DND-41 (cell line): Measurements from ENCODE around the gene WDFY4.

Experiments used
- ATAC-seq: fragments of 200-7000 bp; cut with Tn5 transposase; 3 replicates; pipeline ENCODE4 v1.9.1; 2021; ENCODE audit warnings: low read depth; ENCODE audit not compliant: insufficient read depth
- DNase-seq: peaks from one replicate; pipeline ENCODE4 v3.0.0-alpha.2; 2020
- H2AFZ ChIP-seq: 2 replicates; pipeline ENCODE4 v1.6.0; 2012; ENCODE audit warnings: low read depth, low read length
- H3K27ac ChIP-seq: 2 replicates; pipeline ENCODE4 v1.5.1; 2012; ENCODE audit warnings: low read length, inconsistent platforms
- H3K27me3 ChIP-seq: fragments of 200-600 bp; sonication (generic); 2 replicates; pipeline ENCODE4 v1.6.0; 2012; ENCODE audit warnings: low read length, mild to moderate bottlenecking, inconsistent platforms; ENCODE audit not compliant: insufficient read depth, poor library complexity
- H3K36me3 ChIP-seq: 2 replicates; pipeline ENCODE4 v1.5.1; 2012; ENCODE audit warnings: low read length, inconsistent platforms; ENCODE audit not compliant: insufficient read depth
- H3K4me1 ChIP-seq: 2 replicates; pipeline ENCODE4 v1.5.1; 2012; ENCODE audit warnings: mild to moderate bottlenecking, low read length; ENCODE audit not compliant: insufficient read depth
- H3K4me2 ChIP-seq: 2 replicates; pipeline ENCODE4 v1.6.0; 2012; ENCODE audit warnings: mild to moderate bottlenecking, moderate library complexity, low read length, inconsistent platforms; ENCODE audit not compliant: insufficient read depth
- H3K4me3 ChIP-seq, 2 experiments: fragments of 200-600 bp in 1 of 2; shearing (Covaris generic) in 1 of 2; 2 replicates each; pipeline ENCODE4 v1.5.1; 2012 to 2016; ENCODE audit warnings: inconsistent platforms in 2 of 2, low read length in 2 of 2, mild to moderate bottlenecking in 2 of 2, low read depth in 1 of 2, moderate library complexity in 1 of 2
- H3K79me2 ChIP-seq: 2 replicates; pipeline ENCODE4 v1.6.0; 2012; ENCODE audit warnings: low read length, inconsistent platforms; ENCODE audit not compliant: insufficient read depth
- H3K9ac ChIP-seq: 2 replicates; pipeline ENCODE4 v1.6.0; 2012; ENCODE audit warnings: low read depth, mild to moderate bottlenecking, inconsistent platforms, low read length, moderate library complexity
- H3K9me3 ChIP-seq: 2 replicates; pipeline ENCODE4 v1.5.1; 2012; ENCODE audit warnings: low read length, moderate library complexity, mild to moderate bottlenecking, inconsistent platforms; ENCODE audit not compliant: insufficient read depth, severe bottlenecking
- H4K20me1 ChIP-seq: 2 replicates; pipeline ENCODE4 v1.6.0; 2012; ENCODE audit warnings: low read length; ENCODE audit not compliant: insufficient read depth
- CTCF ChIP-seq: IDR thresholded peaks from 2 replicates; pipeline ENCODE4 v1.5.1; 2012; ENCODE audit warnings: borderline replicate concordance, low read length, moderate library complexity, mild to moderate bottlenecking; ENCODE audit not compliant: poor library complexity, severe bottlenecking; ENCODE audit errors: extremely low read depth
- EZH2 ChIP-seq: IDR thresholded peaks from 3 replicates; pipeline ENCODE4 v1.6.1; 2012; ENCODE audit warnings: borderline replicate concordance, low read depth, mild to moderate bottlenecking, moderate library complexity, low read length, inconsistent platforms; ENCODE audit not compliant: severe bottlenecking

WDFY4 gene

GRCh38 chr10:48887982-48888381 is 203.3 kb downstream of the WDFY4 start:
- Histone ChIP-seq H3K4me2 (no peak overlapping the region), H3K27me3 (peaks cover under 1% of the 10 kb centered on the region), H3K4me3 (no peak overlapping the region), H3K9ac (no peak overlapping the region), H3K79me2 (no peaks in the 10 kb centered on the region), H4K20me1 (no peaks in the 10 kb centered on the region), H3K4me1 (no peaks in the 10 kb centered on the region), H3K36me3 (no peaks in the 10 kb centered on the region), H2AFZ (no peak overlapping the region), H3K27ac (no peak overlapping the region), H3K9me3 (no peaks in the 10 kb centered on the region)
- no peak for ATAC-seq
- no peak for DNase-seq
- TF ChIP-seq EZH2 (no peak), CTCF (no peak)

GRCh38 chr10:48890888-48891850 is 206.5 kb downstream of the WDFY4 start:
- Histone ChIP-seq H3K9ac (no peak overlapping the region), H3K36me3 (no peaks in the 10 kb centered on the region), H3K9me3 (no peaks in the 10 kb centered on the region), H3K4me1 (no peaks in the 10 kb centered on the region), H2AFZ (no peak overlapping the region), H4K20me1 (no peaks in the 10 kb centered on the region), H3K4me2 (no peak overlapping the region), H3K27ac (no peak overlapping the region), H3K4me3 (no peak overlapping the region), H3K27me3 (peaks cover 3% of the 10 kb centered on the region), H3K79me2 (no peaks in the 10 kb centered on the region)
- ATAC-seq = no peak
- TF ChIP-seq CTCF (no peak), EZH2 (no peak)
- no peak for DNase-seq

GRCh38 chr10:48894911-48895802 is 210.5 kb downstream of the WDFY4 start:
- no peak overlapping the region for H3K4me2 ChIP-seq
- H3K36me3 ChIP-seq = no peaks in the 10 kb centered on the region
- H3K9ac ChIP-seq = no peak overlapping the region
- H4K20me1 ChIP-seq = no peaks in the 10 kb centered on the region
- no peaks in the 10 kb centered on the region for H3K79me2 ChIP-seq
- TF ChIP-seq EZH2 = no peak
- no peak overlapping the region for H2AFZ ChIP-seq
- no peaks in the 10 kb centered on the region for H3K9me3 ChIP-seq
- H3K4me3 ChIP-seq = no peak overlapping the region
- no peak overlapping the region for H3K27ac ChIP-seq
- H3K27me3 ChIP-seq = peaks cover 3% of the 10 kb centered on the region
- DNase-seq = no peak
- no peak for ATAC-seq
- no peaks in the 10 kb centered on the region for H3K4me1 ChIP-seq
